A549 (cell line): Measurements from ENCODE around the gene STXBP6. TPM values are rescaled to one million over a fixed set of nuclear protein-coding genes. Genes with fewer than 3 reads are reported as not detected.

Experiments used
- ATAC-seq, 2 experiments: fragments of 200-7000 bp in 1 of 2; fragments of >200 bp in 1 of 2; cut with Nextera tagmentation in 1 of 2; cut with Tn5 transposase in 1 of 2; 3 replicates each; pipeline versions ENCODE4 v1.8.0 to v1.9.1; 2018 to 2020; ENCODE audit warnings: mild to moderate bottlenecking in 1 of 2, moderate library complexity in 1 of 2
- CTCF ChIA-PET: fragments of 300-600 bp; sonication (Branson Sonifier 250); formaldehyde crosslinking; extraction: SDS; loops from one replicate; lab custom pipeline; 2021; ENCODE audit warnings: antibody characterized with exemption, inconsistent platforms; lab: Yijun Ruan, JAX
- POLR2A ChIA-PET: fragments of 350-600 bp; formaldehyde crosslinking; extraction: SDS; loops from one replicate; lab custom pipeline; 2021; ENCODE audit warnings: antibody characterized with exemption, inconsistent platforms; lab: Yijun Ruan, JAX
- DNase-seq, 2 experiments: peaks; one replicate each; pipeline versions ENCODE4 v3.0.0 to v3.0.0-alpha.2; 2011 to 2016; ENCODE audit warnings: low read depth in 1 of 2, low spot score in 1 of 2
- FAIRE-seq: peaks from 2 replicates; lab custom pipeline; 2011; peaks lifted over from hg19 to GRCh38; lab: Jason Lieb, UNC
- H3K27ac ChIP-seq, 2 experiments: fragments of >200 bp; sonication (Bioruptor Twin); formaldehyde crosslinking; 3 replicates each; pipeline ENCODE4 v1.5.1; 2016 to 2017
- H3K4me1 ChIP-seq: fragments of >200 bp; sonication (Bioruptor Twin); formaldehyde crosslinking; 3 replicates; pipeline ENCODE4 v1.6.1; 2016
- H3K4me2 ChIP-seq: fragments of >200 bp; sonication (Bioruptor Twin); formaldehyde crosslinking; 3 replicates; pipeline ENCODE4 v1.6.1; 2016
- H3K4me3 ChIP-seq: fragments of >200 bp; sonication (Bioruptor Twin); formaldehyde crosslinking; 3 replicates; pipeline ENCODE4 v1.5.1; 2016
- H3K9me3 ChIP-seq: fragments of >200 bp; sonication (Bioruptor Twin); formaldehyde crosslinking; 3 replicates; pipeline ENCODE4 v1.6.1; 2016
- BHLHE40 ChIP-seq: IDR thresholded peaks from 2 replicates; pipeline ENCODE4 v1.6.1; 2012; ENCODE audit warnings: low read depth, low read length, inconsistent platforms
- CEBPB ChIP-seq, 2 experiments: fragments of >200 bp in 1 of 2; sonication (Bioruptor Twin) in 1 of 2; formaldehyde crosslinking in 1 of 2; IDR thresholded peaks; 2 replicates each; pipeline ENCODE4 v1.6.1; 2012 to 2016
- CHD4 ChIP-seq: fragments of 200-600 bp; sonication (generic); IDR thresholded peaks from 2 replicates; pipeline ENCODE4 v1.6.1; 2016; ENCODE audit warnings: antibody characterized with exemption, mild to moderate bottlenecking, borderline replicate concordance
- EHF ChIP-seq: fragments of 250-450 bp; sonication (Bioruptor Pico); IDR thresholded peaks from 2 replicates; pipeline ENCODE4 v1.5.0; 2020; ENCODE audit warnings: mild to moderate bottlenecking
- EHMT2 ChIP-seq: fragments of 200-600 bp; sonication (generic); IDR thresholded peaks from 2 replicates; pipeline ENCODE4 v1.6.1; 2016; ENCODE audit warnings: antibody characterized with exemption, low read depth, mild to moderate bottlenecking, moderate library complexity
- EP300 ChIP-seq, 2 experiments: fragments of >200 bp; sonication (Bioruptor Twin); formaldehyde crosslinking; IDR thresholded peaks; 2 replicates in 1 of 2; 3 replicates in 1 of 2; pipeline ENCODE4 v1.6.1; 2016 to 2017
- FOSL2 ChIP-seq, 2 experiments: fragments of 450-650 bp in 1 of 2; fragments of >200 bp in 1 of 2; sonication (Bioruptor Twin) in 1 of 2; formaldehyde crosslinking; IDR thresholded peaks; 2 replicates each; pipeline versions ENCODE4 v1.5.0 to v1.6.1; 2016 to 2020; ENCODE audit warnings: mild to moderate bottlenecking in 1 of 2, moderate library complexity in 1 of 2
- HOXA7 ChIP-seq: fragments of 250-450 bp; sonication (Bioruptor Pico); IDR thresholded peaks from 2 replicates; pipeline ENCODE4 v1.5.0; 2020; ENCODE audit warnings: mild to moderate bottlenecking, moderate library complexity
- JUN ChIP-seq, 2 experiments: fragments of >200 bp; sonication (Bioruptor Twin); formaldehyde crosslinking; IDR thresholded peaks; 2 replicates in 1 of 2; 3 replicates in 1 of 2; pipeline ENCODE4 v1.6.1; 2016 to 2017
- KDM5A ChIP-seq: fragments of 200-600 bp; sonication (generic); IDR thresholded peaks from 2 replicates; pipeline ENCODE4 v1.6.1; 2016; ENCODE audit warnings: antibody characterized with exemption, mild to moderate bottlenecking
- MAFK ChIP-seq: fragments of 450-650 bp; IDR thresholded peaks from 2 replicates; pipeline ENCODE4 v1.6.1; 2014; ENCODE audit not compliant: partially characterized antibody
- MYC ChIP-seq: IDR thresholded peaks from 2 replicates; pipeline ENCODE4 v1.6.1; 2012; ENCODE audit warnings: mild to moderate bottlenecking, inconsistent platforms, low read length, improper control_type of control experiment, borderline replicate concordance
- NFE2L2 ChIP-seq: fragments of 150-350 bp; conservative IDR thresholded peaks from 2 replicates; pipeline ENCODE4 v1.6.1; 2014; ENCODE audit warnings: low read length
- NPAS2 ChIP-seq: fragments of 250-450 bp; sonication (Bioruptor Pico); IDR thresholded peaks from 2 replicates; pipeline ENCODE4 v1.8.0; 2022; ENCODE audit warnings: mild to moderate bottlenecking, moderate library complexity, borderline replicate concordance
- PBX3 ChIP-seq: IDR thresholded peaks from 2 replicates; pipeline ENCODE4 v1.6.1; 2012
- POLR2A ChIP-seq: IDR thresholded peaks from 2 replicates; pipeline ENCODE4 v1.6.1; 2012; ENCODE audit warnings: mild to moderate bottlenecking, low read length
- RAD21 ChIP-seq, 2 experiments: fragments of >200 bp in 1 of 2; sonication (Bioruptor Twin) in 1 of 2; formaldehyde crosslinking in 1 of 2; IDR thresholded peaks in 1 of 2; conservative IDR thresholded peaks in 1 of 2; 2 replicates in 1 of 2; 3 replicates in 1 of 2; pipeline ENCODE4 v1.6.1; 2012 to 2018; ENCODE audit warnings: inconsistent platforms in 1 of 2
- RARB ChIP-seq: fragments of 250-450 bp; sonication (Bioruptor Pico); IDR thresholded peaks from 2 replicates; pipeline ENCODE4 v1.8.0; 2021; ENCODE audit warnings: mild to moderate bottlenecking, moderate library complexity
- TP53 ChIP-seq: fragments of 250-450 bp; sonication (Bioruptor Pico); IDR thresholded peaks from 2 replicates; pipeline ENCODE4 v1.5.0; 2021; ENCODE audit warnings: mild to moderate bottlenecking, moderate library complexity
- ZC3H11A ChIP-seq: fragments of 450-650 bp; IDR thresholded peaks from 2 replicates; pipeline ENCODE4 v1.6.1; 2014; ENCODE audit warnings: antibody characterized with exemption, mild to moderate bottlenecking
- ZFP36 ChIP-seq: fragments of 450-650 bp; IDR thresholded peaks from 2 replicates; pipeline ENCODE4 v1.6.1; 2014; ENCODE audit warnings: borderline replicate concordance; ENCODE audit not compliant: partially characterized antibody
- WGBS: methylation state at CpG from one replicate; pipeline ENCODE4 v1.1.6; 2017; ENCODE audit errors: missing lambda C conversion rate; 5-methylcytosine and 5-hydroxymethylcytosine counted together
- polyA plus RNA-seq, 4 experiments: library from polyadenylated mRNA; depleted of rRNA in 3 of 4; stranded (reverse); fragments of >200 nt; fragmentation: RNase III in 1 of 4; extraction: RNeasy Plus Mini Kit Qiagen cat#74134 plus additional on column Dnase treatment in 1 of 4; gene quantifications; 2 replicates in 3 of 4; 3 replicates in 1 of 4; pipeline ENCODE4 v1.2.3, GENCODE V29; 2011 to 2017
- TF ChIP-seq, protein P1 (sequence below): fragments of >200 bp; sonication (Bioruptor Twin); formaldehyde crosslinking; IDR thresholded peaks from 3 replicates; pipeline ENCODE4 v1.5.1; 2016
- TF ChIP-seq, protein P2 (sequence below): fragments of >200 bp; sonication (Bioruptor Twin); formaldehyde crosslinking; IDR thresholded peaks from 3 replicates; pipeline ENCODE4 v1.6.1; 2016
- TF ChIP-seq, protein P3 (sequence below): IDR thresholded peaks from 2 replicates; pipeline ENCODE4 v1.6.1; 2012
- TF ChIP-seq, protein P4 (sequence below): fragments of 250-450 bp; sonication (Bioruptor Pico); IDR thresholded peaks from 2 replicates; pipeline ENCODE4 v1.5.0; 2020; ENCODE audit warnings: low read depth, mild to moderate bottlenecking, moderate library complexity
- TF ChIP-seq, protein P5 (sequence below): fragments of 200-600 bp; sonication (generic); IDR thresholded peaks from 2 replicates; pipeline ENCODE4 v1.6.1; 2016; ENCODE audit warnings: antibody characterized with exemption, mild to moderate bottlenecking, moderate library complexity

Gene STXBP6
- polyA plus RNA-seq, 2 of the 4 experiments (the other 2 are of a cell fraction) = 1.7 to 6.3 TPM

- TF ChIP-seq, protein P1, sequence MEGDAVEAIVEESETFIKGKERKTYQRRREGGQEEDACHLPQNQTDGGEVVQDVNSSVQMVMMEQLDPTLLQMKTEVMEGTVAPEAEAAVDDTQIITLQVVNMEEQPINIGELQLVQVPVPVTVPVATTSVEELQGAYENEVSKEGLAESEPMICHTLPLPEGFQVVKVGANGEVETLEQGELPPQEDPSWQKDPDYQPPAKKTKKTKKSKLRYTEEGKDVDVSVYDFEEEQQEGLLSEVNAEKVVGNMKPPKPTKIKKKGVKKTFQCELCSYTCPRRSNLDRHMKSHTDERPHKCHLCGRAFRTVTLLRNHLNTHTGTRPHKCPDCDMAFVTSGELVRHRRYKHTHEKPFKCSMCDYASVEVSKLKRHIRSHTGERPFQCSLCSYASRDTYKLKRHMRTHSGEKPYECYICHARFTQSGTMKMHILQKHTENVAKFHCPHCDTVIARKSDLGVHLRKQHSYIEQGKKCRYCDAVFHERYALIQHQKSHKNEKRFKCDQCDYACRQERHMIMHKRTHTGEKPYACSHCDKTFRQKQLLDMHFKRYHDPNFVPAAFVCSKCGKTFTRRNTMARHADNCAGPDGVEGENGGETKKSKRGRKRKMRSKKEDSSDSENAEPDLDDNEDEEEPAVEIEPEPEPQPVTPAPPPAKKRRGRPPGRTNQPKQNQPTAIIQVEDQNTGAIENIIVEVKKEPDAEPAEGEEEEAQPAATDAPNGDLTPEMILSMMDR = no peak
- TF ChIP-seq PBX3 (no peak), POLR2A (no peak), EHMT2 (no peak), MAFK (no peak), ZFP36 (no peak), EHF (no peak)
- TF ChIP-seq, protein P2, sequence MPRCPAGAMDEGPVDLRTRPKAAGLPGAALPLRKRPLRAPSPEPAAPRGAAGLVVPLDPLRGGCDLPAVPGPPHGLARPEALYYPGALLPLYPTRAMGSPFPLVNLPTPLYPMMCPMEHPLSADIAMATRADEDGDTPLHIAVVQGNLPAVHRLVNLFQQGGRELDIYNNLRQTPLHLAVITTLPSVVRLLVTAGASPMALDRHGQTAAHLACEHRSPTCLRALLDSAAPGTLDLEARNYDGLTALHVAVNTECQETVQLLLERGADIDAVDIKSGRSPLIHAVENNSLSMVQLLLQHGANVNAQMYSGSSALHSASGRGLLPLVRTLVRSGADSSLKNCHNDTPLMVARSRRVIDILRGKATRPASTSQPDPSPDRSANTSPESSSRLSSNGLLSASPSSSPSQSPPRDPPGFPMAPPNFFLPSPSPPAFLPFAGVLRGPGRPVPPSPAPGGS = no peak
Measured at GRCh38 chr14:24965578-24965933, 84.4 kb downstream of the STXBP6 start (continued).

GRCh38 chr14:24964591-24964990 is 85.4 kb downstream of the STXBP6 start:
- ChIA-PET POLR2A (no interaction called here), CTCF (interaction anchor here (0.6 to 1.4 kb wide), 2 partner anchors 11 to 104 kb away, joined by 3 read pairs; no protein-coding TSS in a partner anchor)
- no peak for FAIRE-seq
- TF ChIP-seq KDM5A (no peak), JUN (IDR thresholded peaks at IDR 0.05) (no peak), ZC3H11A (no peak), MYC (no peak), EHMT2 (no peak), RARB (CRISPR knock-in tag) (no peak)
- TF ChIP-seq, protein P3, sequence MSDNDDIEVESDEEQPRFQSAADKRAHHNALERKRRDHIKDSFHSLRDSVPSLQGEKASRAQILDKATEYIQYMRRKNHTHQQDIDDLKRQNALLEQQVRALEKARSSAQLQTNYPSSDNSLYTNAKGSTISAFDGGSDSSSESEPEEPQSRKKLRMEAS = no peak
- no peak for DNase-seq
- ATAC-seq = no peak
- H3K4me2 ChIP-seq = no peak overlapping the region
- H3K9me3 ChIP-seq = no peaks in the 10 kb centered on the region
- peaks cover 16% of the 10 kb centered on the region; the same call in 2 of the 3 replicates for H3K4me1 ChIP-seq
- no peak overlapping the region for H3K4me3 ChIP-seq
- WGBS = 6% methylated on average over 2 of the region's 2 CpGs
- H3K27ac ChIP-seq = no peak overlapping the region

DNA sequence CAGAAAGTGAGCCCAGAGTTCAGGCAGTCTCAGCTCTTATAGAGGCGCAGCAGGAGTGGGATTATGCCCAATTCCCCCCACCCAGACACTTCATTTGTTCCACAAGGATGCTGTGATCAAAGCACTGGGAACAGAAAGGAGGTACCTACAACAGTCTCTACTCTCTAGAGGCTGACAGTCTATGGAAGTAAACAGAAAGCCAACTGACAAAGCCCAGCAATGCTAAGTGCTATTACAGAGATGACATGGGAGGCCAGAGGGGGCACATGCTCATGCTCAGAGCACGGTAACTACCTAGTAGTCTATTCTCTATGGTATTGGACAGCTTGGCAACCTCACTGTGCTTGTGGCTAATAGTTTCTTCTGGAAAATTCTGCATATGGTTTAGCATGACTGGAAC is 85.9 kb downstream of the STXBP6 start:
- peaks cover 16% of the 10 kb centered on the region; the same call in 2 of the 3 replicates for H3K4me1 ChIP-seq
- H3K27ac ChIP-seq = no peak overlapping the region
- ATAC-seq = no peak
- H3K4me3 ChIP-seq = no peak overlapping the region
- 56% methylated on average over 2 of the region's 2 CpGs for WGBS
- H3K9me3 ChIP-seq = no peaks in the 10 kb centered on the region
- ChIA-PET CTCF (no interaction called here), POLR2A (no interaction called here)
- FAIRE-seq = no peak
- DNase-seq = no peak
- no peak overlapping the region for H3K4me2 ChIP-seq
- TF ChIP-seq EP300 (IDR thresholded peaks at IDR 0.05) = no peak
- TF ChIP-seq, protein P4, sequence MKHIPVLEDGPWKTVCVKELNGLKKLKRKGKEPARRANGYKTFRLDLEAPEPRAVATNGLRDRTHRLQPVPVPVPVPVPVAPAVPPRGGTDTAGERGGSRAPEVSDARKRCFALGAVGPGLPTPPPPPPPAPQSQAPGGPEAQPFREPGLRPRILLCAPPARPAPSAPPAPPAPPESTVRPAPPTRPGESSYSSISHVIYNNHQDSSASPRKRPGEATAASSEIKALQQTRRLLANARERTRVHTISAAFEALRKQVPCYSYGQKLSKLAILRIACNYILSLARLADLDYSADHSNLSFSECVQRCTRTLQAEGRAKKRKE (CRISPR knock-in tag) = no peak
- no peak for TF ChIP-seq TP53 (CRISPR knock-in tag)
- no peak for TF ChIP-seq RAD21 (conservative IDR thresholded peaks at IDR 0.05 in 1 of 2, IDR thresholded peaks at IDR 0.05 in 1 of 2)
- TF ChIP-seq CEBPB (IDR thresholded peaks at IDR 0.05) = no peak
- no peak for TF ChIP-seq JUN (IDR thresholded peaks at IDR 0.05)
- TF ChIP-seq FOSL2 (IDR thresholded peaks at IDR 0.05) = no peak
- no peak for TF ChIP-seq FOSL2 (CRISPR knock-in tag; IDR thresholded peaks at IDR 0.05)
- TF ChIP-seq BHLHE40 = no peak
- no peak for TF ChIP-seq CHD4
- TF ChIP-seq EHMT2 = no peak
- TF ChIP-seq NFE2L2 = no peak
- no peak for TF ChIP-seq NPAS2
- no peak for TF ChIP-seq HOXA7 (CRISPR knock-in tag)
- TF ChIP-seq, protein P5, sequence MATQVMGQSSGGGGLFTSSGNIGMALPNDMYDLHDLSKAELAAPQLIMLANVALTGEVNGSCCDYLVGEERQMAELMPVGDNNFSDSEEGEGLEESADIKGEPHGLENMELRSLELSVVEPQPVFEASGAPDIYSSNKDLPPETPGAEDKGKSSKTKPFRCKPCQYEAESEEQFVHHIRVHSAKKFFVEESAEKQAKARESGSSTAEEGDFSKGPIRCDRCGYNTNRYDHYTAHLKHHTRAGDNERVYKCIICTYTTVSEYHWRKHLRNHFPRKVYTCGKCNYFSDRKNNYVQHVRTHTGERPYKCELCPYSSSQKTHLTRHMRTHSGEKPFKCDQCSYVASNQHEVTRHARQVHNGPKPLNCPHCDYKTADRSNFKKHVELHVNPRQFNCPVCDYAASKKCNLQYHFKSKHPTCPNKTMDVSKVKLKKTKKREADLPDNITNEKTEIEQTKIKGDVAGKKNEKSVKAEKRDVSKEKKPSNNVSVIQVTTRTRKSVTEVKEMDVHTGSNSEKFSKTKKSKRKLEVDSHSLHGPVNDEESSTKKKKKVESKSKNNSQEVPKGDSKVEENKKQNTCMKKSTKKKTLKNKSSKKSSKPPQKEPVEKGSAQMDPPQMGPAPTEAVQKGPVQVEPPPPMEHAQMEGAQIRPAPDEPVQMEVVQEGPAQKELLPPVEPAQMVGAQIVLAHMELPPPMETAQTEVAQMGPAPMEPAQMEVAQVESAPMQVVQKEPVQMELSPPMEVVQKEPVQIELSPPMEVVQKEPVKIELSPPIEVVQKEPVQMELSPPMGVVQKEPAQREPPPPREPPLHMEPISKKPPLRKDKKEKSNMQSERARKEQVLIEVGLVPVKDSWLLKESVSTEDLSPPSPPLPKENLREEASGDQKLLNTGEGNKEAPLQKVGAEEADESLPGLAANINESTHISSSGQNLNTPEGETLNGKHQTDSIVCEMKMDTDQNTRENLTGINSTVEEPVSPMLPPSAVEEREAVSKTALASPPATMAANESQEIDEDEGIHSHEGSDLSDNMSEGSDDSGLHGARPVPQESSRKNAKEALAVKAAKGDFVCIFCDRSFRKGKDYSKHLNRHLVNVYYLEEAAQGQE = no peak
- TF ChIP-seq PBX3 = no peak
